NCI-H69 (cell line): Measurements from ENCODE around the gene TMEM26.

Experiments used
- DNase-seq: peaks from one replicate; lab custom pipeline; 2025; lab: John Stamatoyannopoulos, UW

The TMEM26 gene

DNA sequence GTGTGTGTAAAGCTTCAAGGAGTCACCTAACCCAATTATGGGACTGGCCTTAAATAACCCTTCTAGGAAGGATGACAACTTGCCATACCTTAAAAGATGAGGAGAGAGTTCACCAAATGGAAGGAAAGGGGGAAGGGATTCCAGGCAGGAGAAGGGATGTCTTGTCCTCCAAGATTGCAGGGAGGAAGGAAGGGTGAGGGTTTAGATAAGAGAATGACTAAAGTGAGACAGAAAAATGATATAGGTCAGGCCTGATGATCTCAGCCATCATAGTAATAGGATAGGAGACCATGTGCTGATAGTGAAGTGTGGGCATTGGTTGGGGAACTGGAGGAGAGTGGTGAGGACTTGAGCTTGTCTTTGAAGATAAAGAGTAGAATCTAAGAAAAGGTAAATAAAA, 7.7 kb upstream of the TMEM26 start:
- no peak for DNase-seq

DNA sequence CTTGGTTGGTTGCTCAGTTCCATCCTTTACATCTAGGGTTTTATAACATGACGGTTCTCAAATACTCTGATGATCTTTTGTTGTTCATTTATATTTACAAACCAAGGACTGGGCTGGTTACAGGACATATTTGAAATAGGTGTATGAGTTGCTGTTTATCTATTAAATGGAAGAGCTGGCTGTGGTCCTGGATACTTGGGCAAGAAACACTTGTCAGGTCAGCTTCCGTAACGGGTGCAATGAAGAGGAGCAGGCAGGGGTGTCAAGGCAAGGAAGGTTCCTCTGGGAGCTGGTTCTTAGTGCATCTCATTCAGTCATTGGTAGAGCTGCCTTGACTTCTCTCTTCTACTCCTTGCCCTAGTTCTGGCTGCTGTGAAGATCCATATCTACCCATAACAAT, 4.8 kb upstream of the TMEM26 start:
- DNase-seq = no peak

DNA sequence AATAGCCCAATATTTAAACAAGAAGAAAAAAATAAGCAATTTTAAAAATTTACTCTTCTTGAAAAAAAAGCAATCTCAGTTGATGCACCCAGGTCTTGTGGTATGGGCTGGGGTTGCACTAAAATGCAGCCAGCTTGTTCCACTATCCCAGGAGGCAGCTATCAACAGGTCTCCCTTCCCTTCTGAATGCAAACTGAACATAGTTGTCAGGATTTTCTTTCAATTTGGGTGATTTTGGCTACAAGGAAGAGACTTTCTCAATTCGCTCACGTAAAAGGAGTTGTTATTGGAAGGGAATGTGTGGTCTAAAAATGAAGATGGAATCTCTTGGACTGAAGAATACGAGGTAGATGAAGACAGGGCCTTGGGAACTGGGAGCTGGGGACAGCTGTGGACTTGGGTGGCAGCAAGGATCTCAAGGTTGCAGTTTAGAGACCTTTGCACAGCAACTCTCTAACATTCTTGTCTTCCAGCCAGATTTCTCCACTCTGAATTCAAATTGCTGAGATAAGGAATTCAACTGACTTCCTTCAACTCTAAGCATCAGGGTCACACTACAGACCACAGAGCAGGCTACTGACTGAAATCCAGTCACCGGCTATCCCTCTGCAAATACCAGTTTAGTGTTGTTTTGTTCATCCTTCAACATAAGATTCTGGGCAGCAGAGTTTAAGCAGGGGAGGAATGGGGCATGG, 3.1 kb upstream of the TMEM26 start:
- DNase-seq = no peak

DNA sequence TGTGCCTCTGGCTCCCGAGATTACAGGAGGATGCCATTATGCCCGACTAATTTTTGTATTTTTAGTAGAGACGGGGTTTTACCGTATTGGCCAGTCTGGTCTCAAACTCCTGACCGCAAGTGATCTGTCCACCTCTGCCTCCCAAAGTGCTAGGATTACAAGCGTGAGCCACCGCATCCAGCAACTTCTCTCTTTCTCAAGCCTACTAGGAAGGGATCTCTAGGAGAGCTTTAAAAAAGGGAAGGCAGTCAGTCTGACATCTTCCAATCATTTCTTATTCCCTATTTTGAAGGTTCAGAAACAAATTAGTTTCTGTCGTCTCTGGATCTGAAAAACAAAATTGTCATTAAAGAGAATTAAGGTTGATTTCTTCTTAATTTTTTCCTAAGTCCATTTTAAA, 2.5 kb upstream of the TMEM26 start:
- no peak for DNase-seq

DNA sequence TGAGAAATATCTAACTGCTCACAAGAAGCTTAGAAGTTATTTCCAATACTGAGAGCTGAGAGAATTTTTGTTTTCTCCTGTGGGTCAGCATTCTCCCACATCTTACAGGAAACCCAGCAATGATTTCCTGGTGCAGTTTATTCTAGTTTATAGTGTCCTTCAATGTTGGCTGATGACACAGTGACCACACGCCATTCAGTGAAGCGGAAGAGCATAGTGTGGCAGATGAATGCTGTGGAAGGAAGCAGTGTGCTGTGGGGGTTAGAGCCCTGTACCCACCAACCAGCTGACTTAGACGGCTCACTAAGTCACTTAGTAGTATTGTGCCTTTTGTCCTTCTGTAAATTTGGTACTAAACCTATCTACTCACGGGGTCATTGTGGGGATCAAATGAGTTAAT, 1.4 kb upstream of the TMEM26 start:
- no peak for DNase-seq

- peak; percentile 75 for DNase-seq
Observed at GRCh38 chr10:61452151-61452651, 980 bp downstream of the TMEM26 start.

GRCh38 chr10:61451357-61451756, 1.8 kb downstream of the TMEM26 start:
- peak; percentile 5 for DNase-seq

GRCh38 chr10:61448841-61449600, 4.2 kb downstream of the TMEM26 start:
- DNase-seq = no peak

DNA sequence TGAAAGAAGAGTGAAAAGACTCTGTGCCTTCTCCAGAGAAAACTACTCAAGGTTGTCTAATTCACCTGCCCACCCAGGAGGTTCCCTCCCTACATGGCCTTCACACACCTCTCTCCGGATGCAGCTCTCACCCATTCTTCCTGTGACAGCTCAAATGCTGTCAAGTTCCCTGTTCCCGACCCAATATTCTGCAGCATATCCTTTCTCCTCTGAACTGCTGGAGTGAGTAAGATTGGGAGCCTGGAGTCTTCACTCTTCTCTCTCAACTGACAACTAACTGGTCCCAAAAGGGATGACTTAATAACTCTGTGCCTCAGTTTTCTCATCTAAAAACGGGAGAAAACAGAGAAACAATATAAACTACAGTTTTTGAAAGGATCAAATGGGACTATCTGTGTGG, 5.1 kb downstream of the TMEM26 start:
- DNase-seq = no peak

DNA sequence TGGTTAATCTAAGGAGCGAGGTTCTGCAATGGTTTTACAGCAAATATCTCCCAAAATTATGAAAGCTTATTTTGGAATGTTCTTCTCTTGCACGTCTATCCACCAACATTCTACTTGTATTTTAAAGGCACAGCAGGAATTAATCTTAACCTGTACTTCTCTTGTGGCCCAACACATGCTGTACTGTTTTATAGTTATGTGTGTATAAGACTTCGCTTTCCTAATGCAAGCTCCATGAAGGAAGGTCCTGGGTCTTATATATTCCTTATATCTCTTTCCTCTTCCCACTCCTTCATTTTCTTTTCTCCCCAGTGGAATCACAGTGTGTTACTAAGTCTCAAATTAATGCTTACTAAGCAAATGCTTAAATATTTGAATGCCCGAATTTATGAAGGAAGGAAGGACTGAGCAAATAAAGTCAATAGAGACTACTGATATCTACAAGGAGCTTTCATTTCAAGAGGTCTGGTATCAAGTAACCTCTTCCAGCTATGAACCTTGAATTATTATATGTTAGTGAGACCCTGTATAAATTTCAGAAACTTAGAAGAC, 14.0 kb downstream of the TMEM26 start:
- DNase-seq = no peak

GRCh38 chr10:61438141-61438988, 14.8 kb downstream of the TMEM26 start:
- DNase-seq = no peak

- DNase-seq = no peak
Observed at GRCh38 chr10:61423178-61423577, 30.0 kb downstream of the TMEM26 start.

DNA sequence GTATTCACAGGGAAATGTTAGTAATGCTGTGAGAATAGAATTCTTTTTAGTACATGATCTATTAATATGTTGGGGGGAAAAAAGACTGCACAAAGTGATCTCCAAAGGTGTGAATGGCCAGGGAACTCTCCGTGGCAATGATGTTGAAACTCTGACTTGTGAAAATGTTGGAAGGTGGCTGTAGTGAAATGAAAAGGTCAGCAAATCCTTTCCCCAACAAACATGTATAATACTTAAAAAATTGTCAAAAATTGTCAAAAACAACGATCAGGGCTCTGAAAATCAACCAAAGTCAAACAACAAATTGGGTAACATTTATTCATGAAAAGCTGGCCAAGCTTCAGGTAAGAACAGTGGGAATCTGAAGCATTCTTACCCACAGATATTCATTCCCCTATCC, 35.5 kb downstream of the TMEM26 start:
- DNase-seq = no peak

- DNase-seq = no peak
Observed at GRCh38 chr10:61415824-61416223, 37.4 kb downstream of the TMEM26 start.

DNA sequence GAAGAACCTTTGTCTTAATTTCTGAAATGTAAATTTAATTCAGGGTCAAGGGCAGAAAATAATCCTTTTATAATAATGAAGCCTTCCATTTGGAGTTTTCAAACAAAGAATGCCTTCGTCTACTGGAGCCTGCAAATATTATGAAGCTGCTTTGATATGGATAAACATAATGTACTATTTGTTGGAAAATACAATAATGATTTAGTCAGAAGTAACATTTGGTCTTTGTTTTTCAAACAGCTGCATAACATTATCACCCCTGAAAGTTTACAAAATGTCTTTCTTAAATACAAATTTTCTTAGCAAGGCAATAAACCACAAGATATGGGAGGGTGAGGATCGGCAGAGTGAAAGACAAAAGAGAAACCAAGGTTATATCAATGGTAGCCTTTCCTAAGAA, 41.5 kb downstream of the TMEM26 start:
- no peak for DNase-seq

DNA sequence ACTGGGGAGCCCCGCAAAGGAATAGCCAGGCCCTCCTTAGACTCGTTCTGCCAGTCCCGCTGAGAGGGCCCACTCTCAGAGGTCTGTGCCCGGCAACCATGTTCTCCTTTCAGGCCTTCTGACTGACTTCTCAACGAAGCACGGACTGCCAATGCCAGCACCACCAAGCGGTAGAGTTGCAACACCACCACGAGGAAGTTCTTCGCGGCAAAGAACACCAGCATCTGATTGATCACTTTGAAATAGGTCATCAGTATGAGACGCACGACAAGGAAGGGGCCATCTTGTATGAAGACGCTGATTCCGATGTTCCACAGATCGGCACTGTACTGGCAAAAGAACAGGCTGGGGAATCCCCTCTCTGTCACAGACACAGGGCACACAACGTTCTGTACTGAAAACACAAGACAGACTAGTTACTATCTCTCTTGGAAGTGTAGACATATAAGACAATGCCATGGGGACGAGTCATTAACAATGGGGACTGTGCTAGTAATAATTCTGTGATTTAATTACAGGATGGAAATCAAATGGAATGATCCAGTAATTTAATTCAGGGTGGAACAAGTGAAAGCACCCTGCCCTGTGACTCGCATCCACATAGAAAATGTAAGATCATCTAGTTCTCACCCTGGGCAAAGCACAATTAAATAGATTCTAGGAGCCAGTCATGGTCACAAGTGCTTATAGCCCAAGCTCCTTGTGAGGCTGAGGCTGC, 42.7 kb downstream of the TMEM26 start:
- DNase-seq = no peak

GRCh38 chr10:61409157-61409556, 44.0 kb downstream of the TMEM26 start:
- no peak for DNase-seq

DNA sequence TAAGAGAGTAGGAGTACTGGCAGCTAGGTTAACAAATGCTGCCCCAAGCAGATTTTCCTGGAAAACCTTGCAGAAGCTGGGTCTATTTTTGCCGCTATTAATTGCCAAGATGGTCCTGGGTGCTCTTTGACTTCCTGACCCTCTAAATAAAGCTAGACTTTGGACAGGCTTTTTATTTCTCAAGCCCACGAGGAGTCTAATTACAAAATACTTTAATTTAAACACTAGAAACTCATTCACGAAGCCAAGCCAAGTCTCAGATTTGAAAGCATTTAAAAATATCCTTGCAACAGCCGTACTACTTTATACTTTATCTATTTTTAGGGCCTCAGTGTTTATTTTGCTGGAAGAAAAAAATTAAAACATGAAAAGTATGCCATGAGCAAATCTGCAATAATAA, 45.1 kb downstream of the TMEM26 start:
- no peak for DNase-seq

GRCh38 chr10:61406736-61407135, 46.4 kb downstream of the TMEM26 start:
- no peak for DNase-seq

- no peak for DNase-seq
Observed at GRCh38 chr10:61406242-61406641, 46.9 kb downstream of the TMEM26 start.

DNA sequence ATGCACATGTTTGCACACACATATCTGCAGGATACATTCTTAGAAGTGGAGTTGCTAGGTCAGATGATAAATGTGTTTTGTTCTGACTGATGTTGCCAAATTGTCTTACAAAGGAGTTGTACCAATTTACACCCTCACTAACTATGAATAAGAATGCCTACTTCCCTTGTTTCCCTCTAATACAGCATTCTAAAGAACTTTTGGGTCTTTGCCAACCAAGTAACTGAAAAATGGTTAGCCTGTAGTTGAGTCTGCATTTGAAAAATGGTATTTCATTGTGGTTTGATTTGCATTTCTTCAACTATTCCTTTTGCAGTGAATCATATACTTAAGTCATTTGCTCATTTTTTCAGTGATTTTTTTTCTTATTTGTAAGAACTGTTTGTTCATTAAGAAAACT, 48.4 kb downstream of the TMEM26 start:
- DNase-seq = peak; percentile 9

- DNase-seq = no peak
Observed at GRCh38 chr10:61400524-61400923, 52.7 kb downstream of the TMEM26 start.
